LNCaP clone FGC (cell line): ENCODE measurements around the gene MED9.

Experiments
- DNase-seq: peaks from one replicate; pipeline ENCODE4 v3.0.0-alpha.2; 2011; ENCODE audit warnings: low read depth
- H3K4me3 ChIP-seq: 2 replicates; pipeline ENCODE4 v1.5.1; 2011; ENCODE audit warnings: mild to moderate bottlenecking, low read depth, low read length, control low read depth
- TF ChIP-seq, protein P1 (sequence below): IDR thresholded peaks from 2 replicates; pipeline ENCODE4 v1.5.1; 2012; ENCODE audit warnings: mild to moderate bottlenecking; ENCODE audit not compliant: control insufficient read depth, insufficient read depth; ENCODE audit errors: extremely low read depth

Gene MED9

GRCh38 chr17:17494870-17495535 lies 18.2 kb downstream of the MED9 start:
- DNase-seq = no peak
- H3K4me3 ChIP-seq = peak overlapping the region; percentile 65

GRCh38 chr17:17495536-17496188 lies 18.9 kb downstream of the MED9 start:
- H3K4me3 ChIP-seq = peak overlapping the region; percentile 65
- no peak for DNase-seq
- TF ChIP-seq, protein P1, sequence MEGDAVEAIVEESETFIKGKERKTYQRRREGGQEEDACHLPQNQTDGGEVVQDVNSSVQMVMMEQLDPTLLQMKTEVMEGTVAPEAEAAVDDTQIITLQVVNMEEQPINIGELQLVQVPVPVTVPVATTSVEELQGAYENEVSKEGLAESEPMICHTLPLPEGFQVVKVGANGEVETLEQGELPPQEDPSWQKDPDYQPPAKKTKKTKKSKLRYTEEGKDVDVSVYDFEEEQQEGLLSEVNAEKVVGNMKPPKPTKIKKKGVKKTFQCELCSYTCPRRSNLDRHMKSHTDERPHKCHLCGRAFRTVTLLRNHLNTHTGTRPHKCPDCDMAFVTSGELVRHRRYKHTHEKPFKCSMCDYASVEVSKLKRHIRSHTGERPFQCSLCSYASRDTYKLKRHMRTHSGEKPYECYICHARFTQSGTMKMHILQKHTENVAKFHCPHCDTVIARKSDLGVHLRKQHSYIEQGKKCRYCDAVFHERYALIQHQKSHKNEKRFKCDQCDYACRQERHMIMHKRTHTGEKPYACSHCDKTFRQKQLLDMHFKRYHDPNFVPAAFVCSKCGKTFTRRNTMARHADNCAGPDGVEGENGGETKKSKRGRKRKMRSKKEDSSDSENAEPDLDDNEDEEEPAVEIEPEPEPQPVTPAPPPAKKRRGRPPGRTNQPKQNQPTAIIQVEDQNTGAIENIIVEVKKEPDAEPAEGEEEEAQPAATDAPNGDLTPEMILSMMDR = no peak

More at GRCh38 chr17:17494870-17495535, 18.2 kb downstream of the MED9 start:
- TF ChIP-seq, protein P1 = no peak

- TF ChIP-seq, protein P1 = peak; percentile 92
- DNase-seq = peak; percentile 44
- peak within 1 kb of the TSS; percentile 65 for H3K4me3 ChIP-seq
These were observed 19.6 kb downstream of the MED9 start, which contains the start of gene RASD1 for GRCh38 chr17:17496189-17497064. Gene RASD1 (minus strand): TSS chr17:17496395. CDS start chr17:17496181, 214 bp downstream.

DNA sequence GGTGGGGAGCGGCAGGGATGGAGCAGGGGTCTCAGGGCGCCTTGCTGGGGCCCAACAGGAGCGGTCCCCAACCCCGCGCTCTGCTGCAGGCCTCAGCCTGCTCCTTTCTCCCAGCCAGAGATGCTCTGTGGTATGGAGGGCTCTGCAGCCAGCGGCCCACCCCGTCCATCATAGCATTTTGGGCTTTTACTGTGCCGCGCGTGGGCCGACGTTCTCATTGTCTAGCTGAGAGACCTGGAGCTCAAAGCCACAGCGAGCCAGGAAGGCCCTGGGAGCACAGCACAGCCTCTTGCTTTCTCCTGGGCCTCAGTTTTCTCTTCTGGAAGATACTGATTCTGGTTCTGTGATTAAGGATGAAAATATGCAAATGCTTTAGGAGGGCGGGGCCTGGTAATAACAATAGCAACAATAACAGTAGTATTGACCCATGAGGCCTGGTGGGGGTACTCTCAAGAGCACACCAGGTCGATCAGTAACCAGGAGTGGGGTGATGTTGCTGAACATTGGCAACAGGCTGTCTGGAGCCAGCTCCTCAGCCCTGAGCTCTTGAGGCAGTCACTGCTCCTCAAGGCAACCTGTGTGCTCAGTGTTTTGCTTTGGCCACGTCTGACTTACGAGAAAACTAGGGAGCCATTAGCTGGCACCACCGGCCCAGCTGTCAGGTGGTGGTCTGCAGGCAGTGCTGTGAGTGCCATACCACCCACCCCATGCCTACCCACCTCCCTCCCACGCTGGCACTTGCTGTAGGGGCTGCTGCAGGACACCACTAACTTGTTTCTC lies 20.5 kb downstream of the MED9 start:
- TF ChIP-seq, protein P1 = no peak
- peak overlapping the region; percentile 24; the same call in 1 of the 2 replicates for H3K4me3 ChIP-seq
- no peak for DNase-seq

DNA sequence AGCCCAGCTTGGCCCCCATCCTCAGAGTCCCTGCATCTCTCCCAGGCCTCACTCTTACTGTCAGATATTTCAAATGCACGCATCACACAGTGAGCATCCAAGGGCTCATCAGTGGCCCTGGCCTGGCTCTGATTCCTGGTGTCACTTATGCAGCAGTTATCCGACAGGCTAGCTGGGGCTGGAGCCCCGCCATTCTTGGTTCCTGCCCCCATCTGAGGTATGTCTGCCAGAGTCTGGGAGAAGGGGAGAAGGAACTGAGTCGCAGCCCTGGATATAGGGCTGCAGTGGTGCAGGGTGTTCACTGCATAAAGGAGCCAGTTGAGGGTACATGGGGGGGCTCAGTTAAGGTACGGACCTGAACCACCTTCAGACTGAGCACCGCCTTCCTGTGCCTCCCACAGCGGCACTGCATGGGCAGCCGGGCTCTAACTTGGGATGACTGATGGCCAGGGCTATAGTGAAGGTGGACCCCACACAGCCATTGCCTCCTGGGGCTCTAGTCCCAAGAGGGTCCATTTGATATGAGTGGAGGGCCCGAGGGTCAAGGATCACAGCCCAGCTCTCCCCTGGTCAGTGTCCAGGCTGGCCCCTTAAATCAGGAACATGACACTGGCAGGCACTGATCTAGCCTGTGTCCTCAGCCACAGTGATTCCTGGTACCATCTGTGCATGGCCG lies 21.2 kb downstream of the MED9 start:
- no peak for DNase-seq
- TF ChIP-seq, protein P1 = no peak
- no peak overlapping the region for H3K4me3 ChIP-seq
